Stimulated activated effector memory CD8-positive, alpha-beta T cell treated with anti-CD3 and anti-CD28 coated beads, Interleukin-12 subunit alpha, Interleukin-12 subunit beta, amount 100 ng/mL, for 72 hours (primary cell): ENCODE measurements around the gene ACSF3.

Experiments used
- ATAC-seq: fragments of 150-1000 bp; cut with Tn5 transposase; 2 replicates; pipeline ENCODE4 v1.10.0; 2021
- DNase-seq, 2 donors: peaks; one replicate each; pipeline ENCODE4 v3.0.0; 2021 to 2022; ENCODE audit warnings: low spot score in 2 of 2
- H3K27ac Mint-ChIP-seq: one replicate; pipeline ENCODE4 v1.8.0; 2022; ENCODE audit warnings: mild to moderate bottlenecking, mixed read lengths
- H3K36me3 Mint-ChIP-seq: one replicate; pipeline ENCODE4 v1.8.0; 2022; ENCODE audit warnings: mild to moderate bottlenecking, mixed read lengths
- H3K4me1 Mint-ChIP-seq: one replicate; pipeline ENCODE4 v1.8.0; 2022; ENCODE audit warnings: mixed read lengths
- H3K4me3 Mint-ChIP-seq: one replicate; pipeline ENCODE4 v1.8.0; 2022; ENCODE audit warnings: mild to moderate bottlenecking, mixed read lengths
- H3K9me3 Mint-ChIP-seq: one replicate; pipeline ENCODE4 v1.8.0; 2022; ENCODE audit warnings: mixed read lengths

ACSF3 gene

GRCh38 chr16:89132194-89133005, 38.7 kb downstream of the ACSF3 start:
- no peaks in the 10 kb centered on the region for H3K4me1 Mint-ChIP-seq

DNA sequence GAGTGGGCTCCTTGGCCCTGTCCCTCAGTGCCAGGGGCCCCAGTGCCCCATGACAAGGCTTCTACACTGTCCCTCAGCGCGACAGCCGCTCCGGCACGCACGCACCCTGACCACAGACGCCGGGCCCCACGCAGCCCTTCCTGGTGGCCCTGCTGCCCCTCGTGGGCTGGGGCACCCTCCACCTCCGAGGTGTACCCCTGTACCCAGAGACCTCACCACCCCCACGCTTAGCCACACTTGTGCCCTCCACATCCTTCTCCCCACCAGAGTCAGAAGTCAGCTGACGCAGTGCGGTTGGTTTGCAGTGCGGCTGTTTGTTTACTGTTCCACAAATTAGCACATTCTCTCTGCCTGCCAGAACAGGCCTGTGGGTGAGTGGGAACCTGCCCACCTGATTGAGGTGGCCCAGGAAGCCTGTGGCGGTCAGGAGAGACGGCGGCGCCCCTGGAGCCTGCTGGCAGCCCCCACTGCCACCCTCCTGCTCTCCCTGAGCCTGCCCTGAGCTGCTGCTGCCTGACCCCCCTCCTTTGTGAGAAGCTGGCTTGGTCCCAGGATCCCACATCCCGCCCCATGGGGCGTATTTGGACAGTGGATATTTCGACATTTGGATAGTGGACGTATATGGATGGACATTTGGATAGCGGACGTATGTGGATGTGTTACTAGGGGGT, 39.9 kb downstream of the ACSF3 start:
- ATAC-seq (no peak), DNase-seq (no peak)
- Mint-ChIP-seq H3K9me3 (no peaks in the 10 kb centered on the region), H3K36me3 (peaks cover 39% of the 10 kb centered on the region), H3K27ac (no peak overlapping the region), H3K4me3 (no peak overlapping the region), H3K4me1 (no peaks in the 10 kb centered on the region)

More at GRCh38 chr16:89132194-89133005, 38.7 kb downstream of the ACSF3 start:
- Mint-ChIP-seq H3K36me3 (peaks cover 42% of the 10 kb centered on the region), H3K27ac (no peak overlapping the region), H3K4me3 (no peak overlapping the region), H3K9me3 (no peaks in the 10 kb centered on the region)
- no peak for ATAC-seq
- no peak for DNase-seq

DNA sequence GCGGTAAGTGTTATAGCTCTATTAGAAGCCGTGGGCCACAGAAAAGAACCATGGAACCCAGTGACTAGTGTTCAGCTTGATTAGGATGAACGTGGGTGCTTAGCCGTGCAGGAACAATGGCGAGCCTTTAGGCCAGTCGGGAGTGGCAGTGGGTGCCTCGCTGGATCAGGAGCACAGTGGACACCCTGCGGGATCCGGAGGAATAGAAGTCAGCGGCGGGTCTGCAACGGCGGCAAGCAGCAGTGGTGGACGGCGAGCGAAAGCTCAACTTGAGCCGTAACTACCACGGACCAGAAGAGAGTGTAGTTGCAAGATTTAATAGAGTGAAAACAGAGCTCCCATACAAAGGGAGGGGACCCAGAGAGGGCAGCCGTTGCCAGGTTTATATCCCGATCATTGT, 40.6 kb downstream of the ACSF3 start:
- Mint-ChIP-seq H3K4me1 (no peaks in the 10 kb centered on the region), H3K4me3 (no peak overlapping the region), H3K9me3 (no peaks in the 10 kb centered on the region), H3K27ac (no peak overlapping the region), H3K36me3 (peaks cover 36% of the 10 kb centered on the region)
- ATAC-seq (no peak), DNase-seq (no peak)

GRCh38 chr16:89135166-89135565, 41.5 kb downstream of the ACSF3 start:
- H3K4me3 Mint-ChIP-seq: no peak overlapping the region
- ATAC-seq (no peak), DNase-seq (no peak)
- no peaks in the 10 kb centered on the region for H3K9me3 Mint-ChIP-seq
- H3K36me3 Mint-ChIP-seq: peaks cover 41% of the 10 kb centered on the region
- no peaks in the 10 kb centered on the region for H3K4me1 Mint-ChIP-seq
- H3K27ac Mint-ChIP-seq: no peak overlapping the region

DNA sequence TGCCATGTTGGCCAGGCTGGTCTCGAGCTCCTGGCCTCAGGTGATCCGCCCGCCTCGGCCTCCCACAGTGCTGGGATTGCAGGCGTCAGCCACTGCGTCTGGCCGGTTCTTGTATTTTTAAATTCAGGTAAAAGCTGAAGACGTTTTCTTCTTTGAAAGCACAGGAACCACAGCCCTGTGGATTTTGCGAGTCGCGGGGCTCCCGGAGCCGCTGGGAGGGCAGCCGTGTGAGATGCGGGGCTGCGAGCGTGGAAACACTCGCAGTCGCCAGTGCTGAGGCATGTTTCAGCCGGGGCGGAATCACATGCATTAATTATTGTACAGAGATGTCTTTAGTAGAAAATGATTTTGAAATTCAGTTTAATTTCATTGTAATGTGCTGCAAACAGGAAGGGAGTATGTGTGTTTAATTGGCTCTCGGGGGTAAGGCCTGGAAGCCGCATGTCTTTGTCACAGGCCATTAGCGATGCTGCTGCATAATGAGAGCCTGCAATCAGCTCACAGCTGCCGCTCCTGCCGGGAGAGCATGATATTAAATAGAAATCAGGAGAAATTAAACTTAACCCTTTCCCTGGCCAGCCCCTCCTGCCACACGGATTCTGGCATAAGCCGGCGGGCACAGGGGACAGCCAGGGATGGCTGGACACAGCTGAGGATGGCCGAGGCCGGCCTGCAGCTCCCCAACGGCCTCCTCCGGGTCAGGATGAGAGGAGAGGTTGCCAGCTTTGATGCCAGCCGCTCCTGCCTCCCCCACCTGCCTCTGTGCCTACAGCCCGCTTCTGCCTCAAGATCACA, 42.5 kb downstream of the ACSF3 start:
- Mint-ChIP-seq H3K4me1 (no peaks in the 10 kb centered on the region), H3K9me3 (no peaks in the 10 kb centered on the region), H3K36me3 (peaks cover 44% of the 10 kb centered on the region), H3K4me3 (no peak overlapping the region), H3K27ac (no peak overlapping the region)
- ATAC-seq (no peak), DNase-seq (no peak)

- H3K9me3 Mint-ChIP-seq: no peaks in the 10 kb centered on the region
- ATAC-seq: no peak
- no peak overlapping the region for H3K27ac Mint-ChIP-seq
- peaks cover 44% of the 10 kb centered on the region for H3K36me3 Mint-ChIP-seq
- H3K4me1 Mint-ChIP-seq: no peaks in the 10 kb centered on the region
- DNase-seq: no peak
- H3K4me3 Mint-ChIP-seq: no peak overlapping the region
Measured at GRCh38 chr16:89136931-89137330, 43.3 kb downstream of the ACSF3 start.

DNA sequence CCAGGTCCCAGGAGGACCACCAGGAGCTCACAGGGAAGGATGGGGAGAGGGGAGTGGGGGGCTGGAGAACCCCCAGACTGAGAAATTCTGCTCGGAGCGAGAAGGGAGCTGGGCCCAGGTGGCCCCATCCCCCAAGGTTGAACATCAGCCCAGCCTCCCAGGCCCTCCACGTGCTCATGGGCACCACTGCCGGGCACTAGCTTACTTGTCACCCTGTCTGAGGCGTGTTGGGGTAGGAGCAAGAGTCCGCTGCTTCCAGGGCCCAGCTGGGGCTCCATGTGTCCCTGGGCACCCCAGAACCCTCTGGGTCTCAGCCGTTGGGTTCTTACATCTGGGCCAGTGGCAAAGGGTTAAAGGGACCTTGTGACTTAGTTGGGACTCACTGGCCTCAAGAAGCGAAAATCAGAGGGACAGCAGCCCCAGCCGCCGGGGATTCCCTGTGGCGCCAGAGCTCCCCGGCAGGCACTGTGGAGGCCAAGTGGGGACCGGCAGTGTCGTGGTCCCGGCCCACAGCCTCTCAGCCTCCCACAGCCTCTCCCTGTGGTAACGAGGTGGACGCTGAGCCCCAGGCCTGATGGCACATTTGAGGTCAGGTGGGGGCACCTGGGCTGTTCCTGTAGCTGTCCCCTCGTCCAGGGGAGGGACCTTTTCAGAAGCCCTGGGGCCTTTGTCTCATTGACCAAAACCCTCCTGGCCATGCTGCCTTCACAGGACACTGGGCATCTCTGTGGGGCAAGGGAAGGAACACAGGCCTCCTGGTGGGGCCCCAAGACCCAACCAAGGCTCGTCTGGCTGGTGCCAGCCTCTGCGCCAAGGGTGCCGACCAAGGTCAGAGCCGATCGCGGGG, 44.2 kb downstream of the ACSF3 start:
- Mint-ChIP-seq H3K36me3 (peaks cover 44% of the 10 kb centered on the region), H3K4me1 (no peaks in the 10 kb centered on the region), H3K9me3 (no peaks in the 10 kb centered on the region), H3K27ac (no peak overlapping the region), H3K4me3 (no peak overlapping the region)
- DNase-seq: no peak
- no peak for ATAC-seq

DNA sequence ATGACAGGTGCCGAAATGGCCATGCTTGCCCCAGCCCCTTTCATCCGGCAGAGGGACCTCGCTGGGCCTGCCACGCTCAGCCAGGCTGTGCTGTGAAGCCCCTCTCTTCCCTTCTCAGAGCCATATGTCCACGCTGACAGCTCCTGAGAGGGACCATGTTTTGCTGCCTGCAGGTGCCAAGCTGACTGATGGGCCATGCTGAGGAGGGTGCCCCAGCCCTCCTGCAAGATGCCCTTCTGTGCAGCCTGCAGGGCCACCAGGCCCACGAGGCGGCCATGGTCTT, 44.8 kb downstream of the ACSF3 start:
- no peak for DNase-seq
- Mint-ChIP-seq H3K4me3 (no peak overlapping the region), H3K36me3 (peaks cover 44% of the 10 kb centered on the region), H3K27ac (no peak overlapping the region), H3K9me3 (no peaks in the 10 kb centered on the region), H3K4me1 (no peaks in the 10 kb centered on the region)
- ATAC-seq: no peak

GRCh38 chr16:89138843-89139520, 45.3 kb downstream of the ACSF3 start:
- DNase-seq: no peak
- ATAC-seq: no peak
- Mint-ChIP-seq H3K4me1 (peaks cover 2% of the 10 kb centered on the region), H3K36me3 (peaks cover 40% of the 10 kb centered on the region), H3K9me3 (no peaks in the 10 kb centered on the region), H3K4me3 (no peak overlapping the region), H3K27ac (no peak overlapping the region)

- Mint-ChIP-seq H3K4me3 (no peak overlapping the region), H3K36me3 (peaks cover 30% of the 10 kb centered on the region), H3K27ac (no peak overlapping the region), H3K9me3 (no peaks in the 10 kb centered on the region), H3K4me1 (peaks cover 5% of the 10 kb centered on the region)
- DNase-seq: no peak
- ATAC-seq: no peak
Measured at GRCh38 chr16:89139907-89140361, 46.3 kb downstream of the ACSF3 start.

GRCh38 chr16:89140401-89140800, 46.7 kb downstream of the ACSF3 start:
- H3K4me3 Mint-ChIP-seq: no peak overlapping the region
- ATAC-seq (no peak), DNase-seq (no peak)
- peaks cover 26% of the 10 kb centered on the region for H3K36me3 Mint-ChIP-seq
- no peaks in the 10 kb centered on the region for H3K9me3 Mint-ChIP-seq
- H3K4me1 Mint-ChIP-seq: peaks cover 5% of the 10 kb centered on the region
- no peak overlapping the region for H3K27ac Mint-ChIP-seq

DNA sequence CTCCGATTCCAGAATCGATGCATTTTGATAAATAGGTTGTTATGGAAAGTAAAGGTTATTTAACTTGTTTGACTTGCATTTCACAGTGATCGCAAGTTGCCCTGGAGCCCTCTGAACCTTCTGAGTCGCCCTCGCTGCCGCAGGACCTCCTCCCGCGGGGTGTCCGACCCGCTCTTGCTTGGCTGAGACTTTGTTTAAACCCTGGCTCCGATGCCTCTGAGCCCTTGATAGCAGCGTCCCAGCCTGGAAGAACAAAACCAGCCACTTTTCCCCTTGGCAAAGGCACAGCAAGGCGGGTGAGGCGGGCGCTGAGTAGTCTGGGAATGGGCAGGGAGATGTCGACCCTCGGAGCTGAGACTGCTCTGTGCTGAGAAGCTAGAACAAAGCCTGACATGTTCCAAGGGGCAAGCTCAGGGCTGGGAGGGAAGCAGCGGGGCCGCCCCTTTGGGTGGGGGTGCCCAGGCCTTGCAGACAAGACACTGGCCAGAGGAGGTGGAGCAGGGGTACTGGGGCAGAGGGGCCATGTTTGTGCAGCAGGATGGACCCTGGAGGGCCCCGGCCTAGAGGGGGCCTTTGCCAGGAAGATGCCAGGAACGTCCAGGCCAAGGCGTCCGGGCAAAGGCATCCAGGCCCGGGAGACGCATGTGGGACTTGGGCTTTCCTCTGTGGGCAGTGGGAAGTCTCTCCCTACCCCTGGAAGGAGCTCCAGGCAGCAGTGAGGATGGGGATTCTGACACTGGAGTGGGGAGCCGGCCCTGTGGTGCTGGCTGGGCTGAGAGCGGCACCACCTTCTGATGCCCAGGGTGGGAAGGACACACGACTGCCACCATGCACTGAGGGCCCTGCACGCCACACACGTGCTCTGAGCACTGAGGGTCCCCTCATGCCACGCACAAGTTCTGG, 47.6 kb downstream of the ACSF3 start:
- Mint-ChIP-seq H3K4me3 (no peak overlapping the region), H3K27ac (no peak overlapping the region), H3K4me1 (peaks cover 5% of the 10 kb centered on the region), H3K9me3 (no peaks in the 10 kb centered on the region), H3K36me3 (peaks cover 23% of the 10 kb centered on the region)
- ATAC-seq (no peak), DNase-seq (no peak)

DNA sequence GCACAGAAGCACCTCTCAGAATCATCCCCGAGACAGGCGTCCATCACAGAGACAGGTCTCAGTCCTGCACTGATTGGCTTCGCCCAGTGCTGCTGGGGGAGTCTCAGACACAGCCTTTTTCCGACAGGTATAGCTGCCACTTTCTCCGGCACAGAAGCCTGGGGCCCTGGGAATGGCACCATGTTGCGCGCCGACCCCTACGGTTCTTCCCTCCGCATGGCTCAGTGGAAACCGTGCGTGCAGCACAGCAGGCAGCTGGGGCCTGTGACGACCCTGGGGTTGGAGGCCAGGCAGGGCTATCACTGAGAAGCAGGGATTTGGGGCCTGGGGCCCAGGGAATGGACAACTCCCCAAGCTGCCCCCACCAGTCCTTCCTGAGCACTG, 48.2 kb downstream of the ACSF3 start:
- H3K4me1 Mint-ChIP-seq: peaks cover 5% of the 10 kb centered on the region
- no peak overlapping the region for H3K27ac Mint-ChIP-seq
- H3K4me3 Mint-ChIP-seq: no peak overlapping the region
- H3K36me3 Mint-ChIP-seq: peaks cover 30% of the 10 kb centered on the region
- no peaks in the 10 kb centered on the region for H3K9me3 Mint-ChIP-seq
- no peak for ATAC-seq
- DNase-seq: no peak
